ENCODE data around the gene CENPP. TPM values are rescaled to one million over a fixed set of nuclear protein-coding genes. Genes with fewer than 3 reads are reported as not detected.
A peak's percentile ranks its signal among the peaks of the same experiment; 100 is the strongest.

CENPP gene
- total RNA-seq, 3 donors from 2014 or later (not counting 1 experiment from before 2014, with no cell fraction given), result 10.3 to 14.5 (median 12.1) TPM

- H3K4me1 ChIP-seq (ENCODE audit: control insufficient read depth, insufficient read depth, low read length), result peaks cover 4% of the 10 kb centered on the region
- no peak overlapping the region for H3K27ac ChIP-seq (ENCODE audit: low read length)
- DNase-seq, result peak in 1 of 2 donors; percentile 39
- H3K4me1 Mint-ChIP-seq, result peaks cover 31 to 36% of the 10 kb centered on the region in 2 donors
- no peak overlapping the region for H3K4me3 ChIP-seq (ENCODE audit: low read length)
- H3K9me3 Mint-ChIP-seq, result peaks cover 2 to 4% of the 10 kb centered on the region in 2 donors
- ATAC-seq, result peak; percentile 28 to 42 (median 32)
- H3K27me3 ChIP-seq (ENCODE audit: control insufficient read depth, insufficient read depth, low read length), result no peaks in the 10 kb centered on the region
- H3K4me3 Mint-ChIP-seq, result no peak overlapping the region
- TF ChIP-seq, protein P1, sequence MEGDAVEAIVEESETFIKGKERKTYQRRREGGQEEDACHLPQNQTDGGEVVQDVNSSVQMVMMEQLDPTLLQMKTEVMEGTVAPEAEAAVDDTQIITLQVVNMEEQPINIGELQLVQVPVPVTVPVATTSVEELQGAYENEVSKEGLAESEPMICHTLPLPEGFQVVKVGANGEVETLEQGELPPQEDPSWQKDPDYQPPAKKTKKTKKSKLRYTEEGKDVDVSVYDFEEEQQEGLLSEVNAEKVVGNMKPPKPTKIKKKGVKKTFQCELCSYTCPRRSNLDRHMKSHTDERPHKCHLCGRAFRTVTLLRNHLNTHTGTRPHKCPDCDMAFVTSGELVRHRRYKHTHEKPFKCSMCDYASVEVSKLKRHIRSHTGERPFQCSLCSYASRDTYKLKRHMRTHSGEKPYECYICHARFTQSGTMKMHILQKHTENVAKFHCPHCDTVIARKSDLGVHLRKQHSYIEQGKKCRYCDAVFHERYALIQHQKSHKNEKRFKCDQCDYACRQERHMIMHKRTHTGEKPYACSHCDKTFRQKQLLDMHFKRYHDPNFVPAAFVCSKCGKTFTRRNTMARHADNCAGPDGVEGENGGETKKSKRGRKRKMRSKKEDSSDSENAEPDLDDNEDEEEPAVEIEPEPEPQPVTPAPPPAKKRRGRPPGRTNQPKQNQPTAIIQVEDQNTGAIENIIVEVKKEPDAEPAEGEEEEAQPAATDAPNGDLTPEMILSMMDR (IDR thresholded peaks at IDR 0.05), result no peak
- H3K27me3 Mint-ChIP-seq (ENCODE audit: low read depth in 2 of 2), result no peaks in the 10 kb centered on the region
- intact Hi-C loops (cut with micrococcal nuclease), result no loop called here
- peaks cover 4% of the 10 kb centered on the region for H3K9me3 ChIP-seq (ENCODE audit: control insufficient read depth, insufficient read depth, low read length)
- H3K36me3 ChIP-seq (ENCODE audit: control insufficient read depth, insufficient read depth, low read length), result no peaks in the 10 kb centered on the region
- WGBS (ENCODE audit: insufficient coverage), result 20% methylated on average over 1 of the region's 7 CpGs
- peaks cover 14% of the 10 kb centered on the region for H3K36me3 Mint-ChIP-seq
- peak overlapping the region in 1 of 2 donors; percentile 88 for H3K27ac Mint-ChIP-seq
Observed at GRCh38 chr9:92378865-92379560, 53.3 kb downstream of the CENPP start.

- no peak for ATAC-seq
- TF ChIP-seq, protein P1 (IDR thresholded peaks at IDR 0.05), result no peak
- H3K4me1 Mint-ChIP-seq, result peaks cover 31 to 36% of the 10 kb centered on the region in 2 donors
Observed at GRCh38 chr9:92380603-92381002, 54.9 kb downstream of the CENPP start.

GRCh38 chr9:92381775-92382174 lies 56.0 kb downstream of the CENPP start:
- Histone ChIP-seq H3K9me3 (ENCODE audit: control insufficient read depth, insufficient read depth, low read length) (no peaks in the 10 kb centered on the region), H3K4me3 (ENCODE audit: low read length) (no peak overlapping the region), H3K27me3 (ENCODE audit: control insufficient read depth, insufficient read depth, low read length) (no peaks in the 10 kb centered on the region), H3K4me1 (ENCODE audit: control insufficient read depth, insufficient read depth, low read length) (peaks cover 4% of the 10 kb centered on the region), H3K36me3 (ENCODE audit: control insufficient read depth, insufficient read depth, low read length) (no peaks in the 10 kb centered on the region), H3K27ac (ENCODE audit: low read length) (no peak overlapping the region)
- WGBS (ENCODE audit: insufficient coverage), result no CpG with 5 or more reads among the region's 2 CpGs
- TF ChIP-seq, protein P1 (IDR thresholded peaks at IDR 0.05), result no peak
- DNase-seq, result no peak
- intact Hi-C loops (cut with micrococcal nuclease), result no loop called here
- Mint-ChIP-seq H3K4me3 (no peak overlapping the region), H3K9me3 (no peaks in the 10 kb centered on the region), H3K27me3 (ENCODE audit: low read depth in 2 of 2) (no peaks in the 10 kb centered on the region), H3K36me3 (no peaks in the 10 kb centered on the region), H3K27ac (peak overlapping the region in 1 of 2 donors; percentile 11), H3K4me1 (peaks cover 31% of the 10 kb centered on the region in 2 donors)
- peak; percentile 49 to 69 (median 54) for ATAC-seq

More at GRCh38 chr9:92380603-92381002, 54.9 kb downstream of the CENPP start:
- Mint-ChIP-seq H3K27me3 (ENCODE audit: low read depth in 2 of 2) (no peaks in the 10 kb centered on the region), H3K36me3 (peaks cover 3% of the 10 kb centered on the region), H3K4me3 (no peak overlapping the region), H3K27ac (no peak overlapping the region), H3K9me3 (no peaks in the 10 kb centered on the region)
- H3K9me3 ChIP-seq (ENCODE audit: control insufficient read depth, insufficient read depth, low read length), result no peaks in the 10 kb centered on the region
- H3K36me3 ChIP-seq (ENCODE audit: control insufficient read depth, insufficient read depth, low read length), result no peaks in the 10 kb centered on the region
- DNase-seq, result no peak
- H3K27ac ChIP-seq (ENCODE audit: low read length), result no peak overlapping the region
- no peak overlapping the region for H3K4me3 ChIP-seq (ENCODE audit: low read length)
- intact Hi-C loops (cut with micrococcal nuclease), result no loop called here
- 100% methylated on average over 2 of the region's 2 CpGs for WGBS (ENCODE audit: insufficient coverage)
- H3K4me1 ChIP-seq (ENCODE audit: control insufficient read depth, insufficient read depth, low read length), result peaks cover 4% of the 10 kb centered on the region
- no peaks in the 10 kb centered on the region for H3K27me3 ChIP-seq (ENCODE audit: control insufficient read depth, insufficient read depth, low read length)

Data from natural killer cell (primary cell).